Endothelial cell of hepatic sinusoid (primary cell): ENCODE measurements around the gene VANGL1.

Experiments
- in situ Hi-C: cut with HindIII; loops from 2 replicates; pipeline ENCODE4 v1.10.0; 2017; ENCODE audit warnings: low sequenced_read_pairs

The VANGL1 gene

GRCh38 chr1:115697619-115698018 is 55.8 kb downstream of the VANGL1 start:
- in situ Hi-C loops, result no loop called here

GRCh38 chr1:115701090-115701489 is 59.3 kb downstream of the VANGL1 start:
- in situ Hi-C loops, result no loop called here

- in situ Hi-C loops, result no loop called here
Measured at GRCh38 chr1:115702959-115703358, 61.2 kb downstream of the VANGL1 start.

GRCh38 chr1:115705085-115705951 is 63.5 kb downstream of the VANGL1 start:
- in situ Hi-C loops, result no loop called here

GRCh38 chr1:115705963-115706362 is 64.2 kb downstream of the VANGL1 start:
- in situ Hi-C loops, result no loop called here

- in situ Hi-C loops, result no loop called here
Measured at GRCh38 chr1:115706587-115707425, 65.0 kb downstream of the VANGL1 start.

GRCh38 chr1:115710859-115711624 is 69.3 kb downstream of the VANGL1 start:
- in situ Hi-C loops, result loop anchor here (5.0 kb wide), 1 partner anchor 49 kb away; no protein-coding TSS in a partner anchor

GRCh38 chr1:115712911-115713609 is 71.3 kb downstream of the VANGL1 start:
- in situ Hi-C loops, result loop anchor here (5.0 kb wide), 1 partner anchor 51 kb away; no protein-coding TSS in a partner anchor

GRCh38 chr1:115713906-115714305 is 72.1 kb downstream of the VANGL1 start:
- in situ Hi-C loops, result loop anchor here (5.0 kb wide), 1 partner anchor 52 kb away; no protein-coding TSS in a partner anchor

GRCh38 chr1:115714572-115715141 is 72.9 kb downstream of the VANGL1 start:
- in situ Hi-C loops, result loop anchor here (5.0 kb wide), 1 partner anchor 52 kb away; no protein-coding TSS in a partner anchor

- in situ Hi-C loops, result no loop called here
Measured at GRCh38 chr1:115717541-115717940, 75.8 kb downstream of the VANGL1 start.

- in situ Hi-C loops, result no loop called here
Measured at GRCh38 chr1:115718011-115718754, 76.4 kb downstream of the VANGL1 start.

GRCh38 chr1:115719285-115719684 is 77.5 kb downstream of the VANGL1 start:
- in situ Hi-C loops, result no loop called here

- in situ Hi-C loops, result no loop called here
Measured at GRCh38 chr1:115722221-115722620, 80.5 kb downstream of the VANGL1 start.

GRCh38 chr1:115723756-115724155 is 82.0 kb downstream of the VANGL1 start:
- in situ Hi-C loops, result no loop called here

GRCh38 chr1:115725600-115725999 is 83.8 kb downstream of the VANGL1 start:
- in situ Hi-C loops, result no loop called here

- in situ Hi-C loops, result no loop called here
Measured at GRCh38 chr1:115726161-115726560, 84.4 kb downstream of the VANGL1 start.

- in situ Hi-C loops, result no loop called here
Measured at GRCh38 chr1:115726570-115726969, 84.8 kb downstream of the VANGL1 start.

GRCh38 chr1:115727706-115728249 is 86.0 kb downstream of the VANGL1 start:
- in situ Hi-C loops, result no loop called here
